Liver (tissue), 9 donors: ENCODE results near the gene KCNQ1. TPM values are rescaled to one million over a fixed set of nuclear protein-coding genes. Genes with fewer than 3 reads are reported as not detected.

ENCODE experiments used
- DNase-seq: peaks from one replicate; pipeline ENCODE4 v3.0.0-alpha.2; 2017; ENCODE audit warnings: low spot score
- H3K27ac ChIP-seq, 2 donors: one replicate each; pipeline ENCODE4 v1.7.0; 2013; ENCODE audit warnings: inconsistent platforms in 2 of 2, low read length in 2 of 2, control low read depth in 1 of 2, low read depth in 1 of 2, mild to moderate bottlenecking in 1 of 2
- H3K27me3 ChIP-seq, 4 donors: one replicate each; pipeline versions ENCODE4 v1.6.1 to v1.7.0; 2013; ENCODE audit warnings: low read length in 3 of 4, inconsistent platforms in 1 of 4, mild to moderate bottlenecking in 1 of 4, moderate library complexity in 1 of 4; ENCODE audit not compliant: control insufficient read depth in 4 of 4, insufficient read depth in 4 of 4
- H3K36me3 ChIP-seq, 4 donors: one replicate each; pipeline versions ENCODE4 v1.6.1 to v1.7.0; 2013; ENCODE audit warnings: low read length in 3 of 4, mild to moderate bottlenecking in 3 of 4, low read depth in 1 of 4, moderate library complexity in 1 of 4; ENCODE audit not compliant: control insufficient read depth in 4 of 4, insufficient read depth in 3 of 4
- H3K4me1 ChIP-seq, 4 donors: one replicate each; pipeline versions ENCODE4 v1.6.1 to v1.7.0; 2013; ENCODE audit warnings: low read length in 3 of 4, mild to moderate bottlenecking in 3 of 4, moderate library complexity in 1 of 4; ENCODE audit not compliant: control insufficient read depth in 4 of 4, insufficient read depth in 4 of 4
- H3K4me3 ChIP-seq, 3 donors: one replicate each; pipeline versions ENCODE4 v1.6.1 to v1.7.0; 2013; ENCODE audit warnings: low read length in 3 of 3, control low read depth in 1 of 3, low read depth in 1 of 3, mild to moderate bottlenecking in 1 of 3
- H3K9ac ChIP-seq, 2 donors: one replicate each; pipeline ENCODE4 v1.7.0; 2013; ENCODE audit warnings: low read length in 2 of 2, mild to moderate bottlenecking in 2 of 2, moderate library complexity in 2 of 2, control low read depth in 1 of 2, low read depth in 1 of 2
- H3K9me3 ChIP-seq, 4 donors: one replicate each; pipeline versions ENCODE4 v1.6.1 to v1.7.0; 2013; ENCODE audit warnings: low read length in 3 of 4; ENCODE audit not compliant: control insufficient read depth in 4 of 4
- ATF3 ChIP-seq: IDR thresholded peaks from 2 replicates; pipeline ENCODE4 v1.6.1; 2016; ENCODE audit warnings: antibody characterized with exemption
- CTCF ChIP-seq: fragments of 150-350 bp; IDR thresholded peaks from 2 replicates; pipeline ENCODE4 v1.5.1; 2017; ENCODE audit warnings: improper control_type of control experiment, low read depth, low read length; ENCODE audit not compliant: missing input control
- EGR1 ChIP-seq, 2 donors: IDR thresholded peaks; 2 replicates each; pipeline ENCODE4 v1.6.1; 2016 to 2018; ENCODE audit warnings: antibody characterized with exemption in 2 of 2, low read depth in 2 of 2
- FOXA1 ChIP-seq: IDR thresholded peaks from 2 replicates; pipeline ENCODE4 v1.6.1; 2016; ENCODE audit warnings: antibody characterized with exemption
- FOXA2 ChIP-seq: IDR thresholded peaks from 2 replicates; pipeline ENCODE4 v1.6.1; 2016; ENCODE audit warnings: antibody characterized with exemption
- GABPA ChIP-seq, 2 donors: IDR thresholded peaks in 1 of 2; conservative IDR thresholded peaks in 1 of 2; 2 replicates each; pipeline ENCODE4 v1.6.1; 2016; ENCODE audit warnings: antibody characterized with exemption in 2 of 2, mild to moderate bottlenecking in 1 of 2, moderate library complexity in 1 of 2
- HNF4A ChIP-seq, 2 donors: conservative IDR thresholded peaks; 2 replicates each; pipeline ENCODE4 v1.6.1; 2016; ENCODE audit warnings: antibody characterized with exemption in 2 of 2, mild to moderate bottlenecking in 2 of 2
- HNF4G ChIP-seq: IDR thresholded peaks from 2 replicates; pipeline ENCODE4 v1.6.1; 2016; ENCODE audit warnings: antibody characterized with exemption
- JUND ChIP-seq, 2 donors: IDR thresholded peaks; 2 replicates each; pipeline ENCODE4 v1.6.1; 2016; ENCODE audit warnings: antibody characterized with exemption in 2 of 2
- NR2F2 ChIP-seq: IDR thresholded peaks from 2 replicates; pipeline ENCODE4 v1.6.1; 2016; ENCODE audit warnings: antibody characterized with exemption
- RAD21 ChIP-seq, 2 donors: IDR thresholded peaks; 2 replicates each; pipeline ENCODE4 v1.6.1; 2016; ENCODE audit warnings: antibody characterized with exemption in 2 of 2, mild to moderate bottlenecking in 2 of 2
- RXRA ChIP-seq, 2 donors: IDR thresholded peaks; 2 replicates each; pipeline ENCODE4 v1.6.1; 2017 to 2018; ENCODE audit warnings: antibody characterized with exemption in 2 of 2, mild to moderate bottlenecking in 1 of 2
- SP1 ChIP-seq: IDR thresholded peaks from 2 replicates; pipeline ENCODE4 v1.6.1; 2018; ENCODE audit warnings: antibody characterized with exemption, mild to moderate bottlenecking
- TAF1 ChIP-seq: conservative IDR thresholded peaks from 2 replicates; pipeline ENCODE4 v1.6.1; 2016; ENCODE audit warnings: antibody characterized with exemption, mild to moderate bottlenecking
- YY1 ChIP-seq: IDR thresholded peaks from 2 replicates; pipeline ENCODE4 v1.6.1; 2016; ENCODE audit warnings: antibody characterized with exemption, mild to moderate bottlenecking
- ZBTB33 ChIP-seq: IDR thresholded peaks from 2 replicates; pipeline ENCODE4 v1.6.1; 2016; ENCODE audit warnings: antibody characterized with exemption
- WGBS: extraction: QIAGEN DNeasy Blood & Tissue Kit; methylation state at CpG from one replicate; pipeline ENCODE4 v1.1.7; 2013; 5-methylcytosine and 5-hydroxymethylcytosine counted together
- polyA plus RNA-seq, 2 donors: library from polyadenylated mRNA; stranded (reverse) in 1 of 2; unstranded in 1 of 2; fragments of 200-250 nt in 1 of 2; fragments of >200 nt in 1 of 2; fragmentation: Nextera tagmentation in 1 of 2; extraction: Ambion mirVana in 1 of 2; gene quantifications; one replicate each; pipeline versions ENCODE4 v1.2.1 to v1.2.3, GENCODE V29; 2013 to 2015
- total RNA-seq, 2 donors: library from RNA; depleted of rRNA; stranded (reverse); fragments of >200 nt; gene quantifications; one replicate each; pipeline ENCODE4 v1.2.3, GENCODE V29; 2014
- donor health status: healthy.
- donor health status: healthy.
- donor health status: healthy.
- donor health status: healthy.
- donor health status: healthy.

Gene KCNQ1
- total and polyA plus RNA-seq, 4 donors: 0.31 to 2.2 (median 1.5) TPM

GRCh38 chr11:2836315-2837095, 391.7 kb downstream of the KCNQ1 start (continued):
- TF ChIP-seq CTCF (no peak), HNF4G (no peak), NR2F2 (no peak), SP1 (no peak)

- no peaks in the 10 kb centered on the region for H3K36me3 ChIP-seq
- DNase-seq: peak; percentile 82
- no peaks in the 10 kb centered on the region for H3K27me3 ChIP-seq
- H3K27ac ChIP-seq: no peak overlapping the region
- no peaks in the 10 kb centered on the region for H3K9me3 ChIP-seq
- 64% methylated on average over 20 of the region's 20 CpGs for WGBS
- H3K4me3 ChIP-seq: no peak overlapping the region
- H3K4me1 ChIP-seq: no peaks in the 10 kb centered on the region
- TF ChIP-seq CTCF (peak; percentile 23), ATF3 (no peak), SP1 (no peak), RAD21 (IDR thresholded peaks at IDR 0.05) (peak in 1 of 2 donors; percentile 49), GABPA (IDR thresholded peaks at IDR 0.05 in 1 of 2, conservative IDR thresholded peaks at IDR 0.05 in 1 of 2) (no peak), JUND (IDR thresholded peaks at IDR 0.05) (no peak), YY1 (no peak)
- H3K9ac ChIP-seq: no peak overlapping the region
Measured at GRCh38 chr11:2837096-2837601, 392.3 kb downstream of the KCNQ1 start.

GRCh38 chr11:2837651-2838050, 392.8 kb downstream of the KCNQ1 start:
- 84% methylated on average over 12 of the region's 12 CpGs for WGBS
- no peaks in the 10 kb centered on the region for H3K36me3 ChIP-seq
- H3K4me3 ChIP-seq: no peak overlapping the region
- DNase-seq: no peak
- no peaks in the 10 kb centered on the region for H3K27me3 ChIP-seq
- H3K9me3 ChIP-seq: no peaks in the 10 kb centered on the region
- H3K9ac ChIP-seq: no peak overlapping the region
- no peaks in the 10 kb centered on the region for H3K4me1 ChIP-seq
- H3K27ac ChIP-seq: no peak overlapping the region
- TF ChIP-seq ZBTB33 (no peak), CTCF (no peak), TAF1 (no peak), FOXA1 (no peak), GABPA (IDR thresholded peaks at IDR 0.05 in 1 of 2, conservative IDR thresholded peaks at IDR 0.05 in 1 of 2) (no peak), ATF3 (no peak), EGR1 (IDR thresholded peaks at IDR 0.05; ENCODE audit: low read depth in 2 of 2) (no peak), HNF4G (no peak), RXRA (IDR thresholded peaks at IDR 0.05) (no peak), FOXA2 (no peak), YY1 (no peak), HNF4A (conservative IDR thresholded peaks at IDR 0.05) (no peak)
